IPS-NIHi11 (cell line): ENCODE data around the gene CGNL1.

Source experiments
- DNase-seq: peaks from one replicate; pipeline ENCODE4 v3.0.0; 2012; ENCODE audit warnings: mixed read lengths, low spot score

The CGNL1 gene

DNA sequence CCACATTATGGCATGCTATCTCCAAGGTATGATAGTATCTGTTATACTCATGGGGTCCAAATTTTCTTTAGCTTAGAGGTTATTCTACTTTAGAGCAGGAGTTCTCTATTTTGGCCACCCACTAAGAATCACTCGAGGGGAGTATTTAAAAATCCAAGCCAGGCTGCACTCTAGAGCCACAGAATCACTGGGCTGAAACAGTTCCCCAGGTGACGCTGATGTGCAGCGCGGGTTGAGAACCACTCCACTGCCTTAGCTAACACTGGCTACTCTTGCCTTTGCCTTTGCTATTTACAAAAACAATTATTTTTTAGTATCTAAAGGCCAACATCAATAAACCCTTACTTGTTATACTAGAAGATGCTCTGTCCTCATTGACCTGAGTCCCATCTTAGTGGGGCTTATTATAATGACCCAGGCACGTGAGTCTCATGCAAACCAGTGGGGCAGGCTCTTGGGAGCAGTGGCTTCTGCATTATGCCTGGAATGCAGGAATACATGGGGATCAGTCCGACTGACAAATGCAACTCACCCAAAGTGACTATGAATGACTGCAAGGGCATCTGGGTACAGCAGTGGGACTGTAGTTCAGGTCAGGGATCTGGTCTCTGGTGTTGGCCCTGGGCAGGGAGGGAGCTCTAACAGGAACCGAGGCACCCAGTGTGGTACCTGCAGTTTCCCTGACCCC lies 21.7 kb upstream of the CGNL1 start:
- no peak for DNase-seq

GRCh38 chr15:57355259-57355658 lies 21.0 kb upstream of the CGNL1 start:
- no peak for DNase-seq

- no peak for DNase-seq
Observed at GRCh38 chr15:57356178-57356577, 20.1 kb upstream of the CGNL1 start.

GRCh38 chr15:57356636-57357035 lies 19.7 kb upstream of the CGNL1 start:
- DNase-seq, result no peak

DNA sequence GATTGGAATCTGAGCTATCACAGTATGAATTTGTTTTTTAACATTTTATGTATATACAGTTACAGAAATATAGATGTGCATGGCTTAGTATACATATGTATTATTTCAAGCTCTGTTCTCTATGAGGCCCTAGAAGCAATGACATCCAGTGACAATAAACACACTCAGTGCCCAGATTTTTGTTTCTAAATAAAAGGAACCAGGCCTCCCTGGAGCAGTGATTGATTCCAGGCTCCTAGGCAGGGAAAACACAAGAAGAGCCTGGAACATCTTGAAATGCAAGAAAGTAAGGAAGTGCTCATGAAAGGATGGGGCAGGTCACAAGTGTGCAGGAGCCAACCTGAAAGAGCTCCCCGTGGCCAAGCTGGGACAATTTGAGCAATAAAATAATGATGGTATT lies 18.5 kb upstream of the CGNL1 start:
- DNase-seq, result no peak

DNA sequence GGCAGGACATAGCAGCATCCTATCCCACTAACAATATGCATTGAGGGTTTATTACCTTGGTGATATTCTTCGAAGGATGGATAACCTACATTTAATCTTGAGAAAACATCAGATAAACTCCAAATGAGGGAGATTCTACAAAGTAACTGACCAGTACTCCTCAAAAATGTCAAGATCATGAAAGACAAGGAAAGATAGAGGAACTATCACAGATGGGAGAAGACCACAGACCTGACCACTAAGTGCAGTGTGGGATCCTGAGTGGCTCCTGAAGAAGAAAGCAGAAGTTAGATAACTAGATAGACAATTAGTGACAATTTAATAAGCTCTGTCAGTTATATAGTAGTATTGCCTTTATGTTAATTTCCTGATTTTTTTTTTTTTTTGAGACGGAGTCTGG lies 17.7 kb upstream of the CGNL1 start:
- no peak for DNase-seq

DNA sequence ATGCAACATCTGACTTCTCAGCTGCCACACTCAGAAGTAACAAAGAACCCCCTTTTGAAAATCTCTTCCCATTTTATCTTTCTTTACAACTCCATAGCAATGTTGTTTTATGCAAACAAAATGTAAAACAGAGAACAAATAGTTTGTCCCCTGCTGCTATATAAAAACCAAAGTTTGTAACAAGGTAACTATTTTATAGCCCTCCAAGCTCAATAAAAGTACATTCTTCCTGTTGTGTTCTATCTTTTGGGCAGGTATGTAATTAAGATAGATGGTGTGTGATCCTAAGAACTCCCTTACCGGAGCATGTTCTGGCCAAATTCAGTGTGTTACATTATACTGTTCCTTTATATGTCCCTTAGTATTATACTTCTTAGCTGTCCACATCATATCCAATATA lies 12.6 kb upstream of the CGNL1 start:
- DNase-seq, result no peak

DNA sequence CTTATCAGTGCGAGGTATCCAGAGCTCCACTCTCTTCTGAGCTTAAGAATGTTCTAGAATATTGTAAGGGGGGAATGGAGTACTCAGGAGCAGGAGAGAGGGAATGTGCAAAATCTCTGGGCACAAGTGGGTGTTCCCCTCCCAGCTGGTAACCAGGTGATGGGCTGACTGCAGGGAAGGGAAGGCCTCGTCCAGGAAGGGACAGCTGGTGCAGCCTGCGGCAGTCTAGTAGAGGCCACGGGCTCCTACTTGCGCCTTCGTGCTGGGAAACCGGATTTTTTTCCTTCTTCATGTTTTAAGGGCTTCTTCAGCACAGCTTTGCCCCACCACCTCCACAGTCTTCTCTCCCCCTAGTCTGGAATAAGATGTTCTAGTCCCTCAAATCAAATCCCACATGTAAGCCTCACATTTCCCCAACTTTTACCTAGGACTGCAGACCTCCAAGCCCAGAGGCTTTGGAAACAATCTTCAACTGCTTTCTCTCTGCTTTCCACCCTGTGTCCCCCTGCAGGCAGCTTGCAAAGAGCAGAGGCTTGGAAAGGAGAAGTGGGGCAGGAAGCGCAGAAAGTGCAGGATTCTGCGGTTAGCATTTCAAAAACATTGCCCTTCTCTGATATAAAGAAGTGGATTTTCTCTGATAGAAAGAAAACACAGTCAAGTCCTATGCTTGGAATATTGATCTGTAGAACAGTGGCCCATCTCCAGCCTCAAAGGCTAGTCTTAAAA lies 11.9 kb upstream of the CGNL1 start:
- peak; percentile 37 for DNase-seq

- DNase-seq, result no peak
Observed at GRCh38 chr15:57367556-57367955, 8.7 kb upstream of the CGNL1 start.

- DNase-seq, result no peak
Observed at GRCh38 chr15:57370929-57371328, 5.4 kb upstream of the CGNL1 start.

GRCh38 chr15:57373251-57373881 lies 2.9 kb upstream of the CGNL1 start:
- DNase-seq, result no peak

DNA sequence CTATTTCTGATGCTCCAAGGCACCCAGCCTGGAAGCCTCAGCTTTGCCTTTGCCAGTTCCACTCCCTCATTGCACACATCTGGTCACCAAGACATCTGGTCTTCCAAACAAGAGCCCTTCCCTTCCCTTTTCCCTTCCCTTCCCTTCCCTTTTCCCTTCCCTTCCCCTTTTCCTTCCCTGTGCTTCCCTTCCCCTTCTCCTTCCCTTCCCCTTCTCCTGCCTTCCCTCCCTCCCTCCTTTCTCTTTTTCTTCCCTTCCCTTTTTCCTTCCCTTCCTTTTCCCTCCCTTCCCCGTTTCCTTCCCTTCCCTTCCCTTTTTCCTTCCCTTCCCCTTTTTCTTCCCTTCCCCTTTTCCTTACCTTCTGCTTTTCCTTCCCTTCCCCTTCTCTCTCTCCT lies 2.4 kb upstream of the CGNL1 start:
- DNase-seq, result no peak

DNA sequence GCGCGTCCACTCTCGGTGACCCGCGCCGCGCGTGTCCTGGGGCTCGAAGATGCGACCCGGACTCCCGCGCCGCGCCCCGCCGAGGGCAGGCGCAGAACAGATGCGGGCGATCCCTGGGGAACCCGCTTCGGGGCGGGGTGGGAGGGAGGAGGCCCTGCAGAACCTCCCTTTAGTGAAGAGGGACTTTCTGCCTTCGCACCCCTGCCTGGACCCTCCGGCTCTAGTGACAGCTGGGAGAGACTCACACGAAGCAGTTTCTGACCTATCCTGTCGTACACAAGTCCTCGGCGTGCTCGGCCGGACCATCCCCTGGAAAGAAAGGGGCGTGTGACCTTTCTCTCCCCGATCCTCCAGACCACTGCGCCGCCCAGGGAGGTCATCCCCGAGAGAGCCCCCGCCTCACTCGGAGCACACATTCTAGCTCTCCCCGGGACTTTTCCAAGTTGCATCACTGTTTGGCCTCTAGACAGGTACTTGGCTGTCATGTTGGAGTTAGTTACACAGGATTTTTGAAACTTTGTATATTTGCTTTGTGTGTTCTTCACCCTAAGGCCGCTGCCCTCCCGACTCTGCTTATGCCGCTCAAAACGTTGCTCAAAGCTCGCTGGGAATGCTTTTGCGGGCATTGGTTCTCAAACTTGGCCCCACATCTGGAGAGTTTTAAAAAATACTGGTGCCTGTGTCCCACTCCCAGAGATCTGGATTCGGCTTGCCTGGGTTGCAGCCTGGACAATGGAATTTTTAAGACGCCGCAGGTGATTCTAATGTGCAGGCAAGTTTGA lies 582 bp downstream of the CGNL1 start:
- peak; percentile 57 for DNase-seq

DNA sequence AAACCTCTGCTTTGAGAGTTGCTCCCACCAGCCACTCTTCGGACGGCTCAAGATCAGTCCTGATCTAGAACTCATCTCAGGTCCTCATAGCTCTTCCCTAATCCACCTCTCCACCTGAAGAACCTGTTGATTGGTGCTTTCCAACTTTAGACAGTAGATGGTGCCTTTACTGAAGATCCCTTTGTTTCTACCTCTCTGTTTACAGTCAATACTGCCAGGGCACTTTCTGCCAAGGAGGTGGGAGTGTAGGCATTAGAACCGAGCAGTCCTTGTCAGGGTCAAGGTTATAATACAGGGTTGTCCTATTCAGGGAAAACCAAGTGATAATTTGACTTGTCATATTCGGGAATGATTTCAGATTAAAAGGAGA lies 1.2 kb downstream of the CGNL1 start:
- peak; percentile 26 for DNase-seq

GRCh38 chr15:57379487-57379886 lies 3.2 kb downstream of the CGNL1 start:
- DNase-seq, result no peak

GRCh38 chr15:57380854-57381253 lies 4.5 kb downstream of the CGNL1 start:
- no peak for DNase-seq

DNA sequence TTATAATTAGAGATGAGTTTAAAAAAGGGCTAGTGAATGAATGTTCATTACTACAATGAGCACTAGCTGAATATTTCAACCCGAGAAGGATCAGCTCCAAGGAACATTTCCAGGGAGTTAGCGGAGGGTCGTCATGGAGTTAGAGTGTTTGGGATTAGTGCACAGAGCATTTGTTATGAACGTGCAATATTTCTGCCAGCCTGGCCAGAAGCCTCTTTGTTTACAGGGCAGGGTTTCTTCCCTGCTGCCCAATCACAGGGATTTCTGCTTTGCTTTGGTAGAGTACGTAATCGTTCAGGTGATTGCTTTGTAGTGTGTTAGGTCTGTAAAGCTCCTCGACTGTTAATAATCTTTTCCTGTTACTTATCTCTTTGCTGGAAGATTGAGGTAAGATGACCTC lies 5.9 kb downstream of the CGNL1 start:
- DNase-seq, result no peak

DNA sequence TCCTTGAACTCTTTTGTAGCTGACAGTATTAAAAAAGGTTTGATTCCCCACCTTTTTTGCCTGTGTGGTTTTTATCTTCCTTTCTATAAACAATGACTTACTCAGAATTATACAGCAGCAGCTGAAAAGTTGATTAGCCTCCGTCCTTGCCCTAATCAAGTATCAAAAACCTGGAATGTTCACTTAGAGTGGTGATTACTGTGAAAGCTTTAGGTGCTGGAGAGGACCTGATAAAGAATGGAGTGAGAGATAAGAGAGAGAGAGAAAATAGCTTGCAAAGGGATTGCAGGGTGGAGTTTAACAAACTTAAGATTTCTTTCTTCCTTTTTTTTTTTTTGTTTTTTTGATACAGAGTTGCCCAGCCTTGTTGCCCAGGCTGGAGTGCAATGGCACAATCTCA lies 6.7 kb downstream of the CGNL1 start:
- no peak for DNase-seq

DNA sequence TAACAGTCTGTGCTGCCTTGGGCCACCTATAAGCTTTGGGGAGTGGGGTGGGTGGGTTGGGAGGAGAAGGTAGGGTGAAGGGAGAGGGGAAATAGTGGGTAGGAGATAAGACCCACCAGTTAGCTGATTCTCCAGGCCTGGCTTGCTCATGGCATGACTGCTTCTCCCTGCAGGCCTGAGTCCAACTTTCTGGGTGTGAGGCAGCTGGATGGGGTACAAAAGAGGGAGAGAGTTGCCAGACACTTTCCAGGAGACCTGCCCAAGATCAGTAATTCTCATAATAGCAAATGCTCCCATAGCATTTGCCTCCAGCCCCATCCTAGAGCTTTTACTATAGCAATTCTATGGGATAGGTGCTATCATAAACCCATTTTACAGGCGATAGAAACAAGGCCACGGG lies 7.7 kb downstream of the CGNL1 start:
- DNase-seq, result no peak

GRCh38 chr15:57384816-57385215 lies 8.5 kb downstream of the CGNL1 start:
- no peak for DNase-seq

GRCh38 chr15:57385923-57386390 lies 9.7 kb downstream of the CGNL1 start:
- DNase-seq, result no peak

DNA sequence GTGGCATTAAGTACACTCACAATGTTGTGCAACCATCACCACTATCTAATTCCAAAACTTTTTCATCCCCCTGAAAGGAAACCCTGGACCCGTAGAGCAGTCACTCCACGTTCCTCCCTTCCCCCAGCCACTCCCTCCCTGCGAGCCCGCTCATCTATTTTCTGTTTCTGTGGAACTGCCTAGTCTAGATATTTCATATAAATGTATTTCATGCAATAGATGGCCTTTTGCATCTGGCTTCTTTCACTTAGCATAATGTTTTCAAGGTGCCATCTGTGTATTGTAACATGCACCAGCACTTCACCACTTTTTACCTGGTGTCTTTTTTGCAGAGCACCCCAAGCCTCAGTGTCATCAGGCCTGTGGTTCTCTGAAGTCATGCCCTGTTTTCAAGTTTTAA lies 10.7 kb downstream of the CGNL1 start:
- DNase-seq, result no peak
